Mononuclear cell (primary cell): ENCODE measurements around the gene SNRPD3. TPM values are rescaled to one million over a fixed set of nuclear protein-coding genes. Genes with fewer than 3 reads are reported as not detected.

Experiments
- H3K27me3 ChIP-seq: 2 replicates; pipeline ENCODE4 v1.6.0; 2011; ENCODE audit warnings: low read length, control low read depth; ENCODE audit not compliant: insufficient read depth
- H3K4me1 ChIP-seq: 2 replicates; pipeline ENCODE4 v1.5.1; 2011; ENCODE audit warnings: mild to moderate bottlenecking, low read length, control low read depth; ENCODE audit not compliant: insufficient read depth
- H3K4me3 ChIP-seq: 2 replicates; pipeline ENCODE4 v1.5.1; 2011; ENCODE audit warnings: mild to moderate bottlenecking, low read length, moderate library complexity
- H3K9me3 ChIP-seq: 2 replicates; pipeline ENCODE4 v1.5.1; 2011; ENCODE audit warnings: low read depth, mild to moderate bottlenecking, control low read depth, low read length
- total RNA-seq: library from RNA; depleted of rRNA; stranded (reverse); fragments of >200 nt; gene quantifications from one replicate; pipeline ENCODE4 v1.2.3, GENCODE V29; 2012

SNRPD3 gene
- total RNA-seq, 1 donor, result 57.9 TPM

GRCh38 chr22:24578355-24579257 lies 22.8 kb downstream of the SNRPD3 start:
- no peaks in the 10 kb centered on the region for H3K4me1 ChIP-seq
- H3K27me3 ChIP-seq, result no peaks in the 10 kb centered on the region
- no peaks in the 10 kb centered on the region for H3K9me3 ChIP-seq
- no peak overlapping the region for H3K4me3 ChIP-seq

DNA sequence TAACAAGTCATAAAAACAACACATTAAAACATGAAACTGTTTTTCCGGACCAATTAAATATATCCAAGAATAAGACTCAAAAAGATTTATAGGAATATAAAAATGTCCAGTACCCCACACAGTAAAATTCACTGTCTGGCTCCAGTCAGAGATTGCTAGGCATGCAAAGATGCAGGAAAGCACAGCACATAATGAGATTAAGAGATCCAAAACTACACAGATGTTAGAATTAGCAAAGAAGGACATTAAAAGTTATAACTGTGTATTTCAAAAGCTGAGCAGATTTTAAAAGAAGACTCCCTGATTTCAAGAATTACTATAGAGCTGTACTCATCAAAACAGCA lies 23.4 kb downstream of the SNRPD3 start:
- no peaks in the 10 kb centered on the region for H3K27me3 ChIP-seq

DNA sequence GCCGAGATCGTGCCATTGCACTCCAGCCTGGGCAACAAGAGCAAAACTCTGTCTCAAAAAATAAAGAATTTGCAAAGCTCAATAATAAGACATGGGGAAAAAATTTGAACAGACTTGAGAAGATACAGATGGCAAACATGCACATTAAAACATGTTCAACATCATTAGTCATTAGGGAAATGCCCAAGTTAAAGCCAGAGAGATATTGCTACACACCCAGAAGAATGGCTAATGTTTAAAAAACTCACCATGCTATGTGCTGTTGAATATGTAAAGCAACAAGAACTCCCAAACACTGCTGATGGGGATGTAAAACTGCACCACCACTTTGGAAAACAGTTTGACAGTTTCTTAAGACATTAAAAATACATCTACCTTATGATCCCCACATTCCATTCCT lies 24.5 kb downstream of the SNRPD3 start:
- Histone ChIP-seq H3K9me3 (no peaks in the 10 kb centered on the region), H3K27me3 (no peaks in the 10 kb centered on the region), H3K4me3 (no peak overlapping the region), H3K4me1 (no peaks in the 10 kb centered on the region)

More for the DNA sequence above, 23.4 kb downstream of the SNRPD3 start:
- Histone ChIP-seq H3K4me1 (no peaks in the 10 kb centered on the region), H3K4me3 (no peak overlapping the region), H3K9me3 (no peaks in the 10 kb centered on the region)

DNA sequence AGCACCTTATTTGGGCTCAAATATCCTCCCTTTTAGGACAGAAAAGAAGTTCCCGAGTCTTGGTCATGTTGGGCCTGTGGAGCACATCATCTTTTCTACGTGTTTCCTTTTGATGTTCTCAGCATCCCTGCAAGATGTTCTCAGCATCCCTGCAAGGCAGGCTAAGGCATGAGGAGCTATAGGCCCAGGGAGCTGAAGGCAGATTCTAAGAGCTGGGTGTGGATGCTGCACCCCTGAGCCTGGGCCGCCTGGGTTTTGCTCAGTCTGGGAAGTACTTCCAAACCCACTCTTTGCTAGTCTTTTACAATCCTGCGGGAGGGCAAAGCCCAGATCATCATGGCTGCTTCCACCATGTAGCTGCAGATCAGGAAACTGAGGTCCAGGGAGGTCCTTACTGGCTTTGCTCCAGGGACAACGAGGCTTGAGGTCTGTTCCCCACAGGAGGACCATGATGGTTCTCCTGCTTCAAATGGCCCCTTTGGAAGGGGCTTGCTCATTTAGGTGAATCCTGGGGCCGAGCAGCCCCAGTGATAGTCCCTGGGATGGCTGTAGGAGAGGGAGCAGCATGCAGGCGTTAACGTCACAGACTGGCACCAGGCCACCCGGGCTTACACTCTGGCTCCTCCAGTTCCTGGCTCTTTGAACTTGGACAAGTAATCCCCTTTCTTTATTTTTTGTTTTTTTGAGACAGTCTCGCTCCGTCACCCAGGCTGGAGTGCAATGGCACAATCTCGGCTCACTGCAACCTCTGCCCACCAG lies 26.4 kb downstream of the SNRPD3 start:
- Histone ChIP-seq H3K9me3 (no peaks in the 10 kb centered on the region), H3K27me3 (no peaks in the 10 kb centered on the region)

DNA sequence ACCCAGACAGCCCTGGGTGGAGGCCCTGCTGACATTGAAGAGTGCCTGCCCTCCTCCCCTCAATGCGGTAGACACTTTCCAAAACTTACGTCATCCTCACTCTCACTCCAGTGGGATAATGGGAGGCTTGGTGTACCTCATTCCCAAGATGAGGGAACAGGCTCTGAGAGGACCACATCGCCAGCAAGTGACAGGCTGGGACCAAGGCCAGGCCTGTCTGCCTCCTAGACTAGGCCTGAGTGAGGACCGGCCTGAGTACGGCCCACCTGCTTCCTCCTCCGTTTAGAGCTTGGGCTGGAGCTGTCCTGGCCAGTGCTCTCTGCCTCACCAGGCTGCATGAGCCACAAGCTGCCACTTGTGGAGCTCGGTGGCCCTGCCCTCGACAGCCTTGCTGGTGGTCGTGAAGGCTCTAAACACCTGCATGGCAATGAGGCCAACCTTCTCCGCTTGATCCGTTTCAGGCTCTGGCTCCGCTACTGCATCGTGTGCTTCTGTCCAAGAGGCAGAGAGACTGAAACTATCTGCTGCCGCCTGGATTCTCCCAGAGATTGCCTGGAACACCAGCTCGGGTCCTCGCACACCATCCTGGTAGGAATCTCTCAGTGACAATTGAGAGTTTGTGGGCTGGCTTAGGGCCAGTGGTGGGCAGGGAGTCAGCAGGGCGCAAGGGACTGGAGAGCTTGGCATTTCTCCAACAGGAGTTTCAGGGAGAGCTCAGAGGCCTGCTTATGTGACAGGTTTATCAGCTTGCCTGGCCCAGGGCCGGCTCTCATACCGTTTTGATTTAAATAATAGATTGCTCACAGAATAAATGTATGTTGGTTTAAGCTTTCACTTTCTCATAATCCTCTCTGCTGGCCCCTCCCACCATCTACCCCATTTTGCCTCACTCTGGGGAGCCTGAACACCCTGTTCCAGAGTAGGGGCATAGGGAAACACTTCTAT lies 27.7 kb downstream of the SNRPD3 start:
- no peaks in the 10 kb centered on the region for H3K9me3 ChIP-seq
- no peaks in the 10 kb centered on the region for H3K27me3 ChIP-seq
- no peak overlapping the region for H3K4me3 ChIP-seq
- H3K4me1 ChIP-seq, result no peaks in the 10 kb centered on the region

More for the DNA sequence above, 26.4 kb downstream of the SNRPD3 start:
- Histone ChIP-seq H3K4me1 (no peaks in the 10 kb centered on the region), H3K4me3 (no peak overlapping the region)

- Histone ChIP-seq H3K9me3 (no peaks in the 10 kb centered on the region), H3K27me3 (no peaks in the 10 kb centered on the region)
These were observed 28.5 kb downstream of the SNRPD3 start for GRCh38 chr22:24584166-24584790.

GRCh38 chr22:24584871-24585411 lies 29.1 kb downstream of the SNRPD3 start:
- H3K27me3 ChIP-seq, result no peaks in the 10 kb centered on the region
- no peak overlapping the region for H3K4me3 ChIP-seq
- H3K9me3 ChIP-seq, result no peaks in the 10 kb centered on the region
- H3K4me1 ChIP-seq, result no peaks in the 10 kb centered on the region

More at GRCh38 chr22:24584166-24584790, 28.5 kb downstream of the SNRPD3 start:
- no peaks in the 10 kb centered on the region for H3K4me1 ChIP-seq
- no peak overlapping the region for H3K4me3 ChIP-seq

DNA sequence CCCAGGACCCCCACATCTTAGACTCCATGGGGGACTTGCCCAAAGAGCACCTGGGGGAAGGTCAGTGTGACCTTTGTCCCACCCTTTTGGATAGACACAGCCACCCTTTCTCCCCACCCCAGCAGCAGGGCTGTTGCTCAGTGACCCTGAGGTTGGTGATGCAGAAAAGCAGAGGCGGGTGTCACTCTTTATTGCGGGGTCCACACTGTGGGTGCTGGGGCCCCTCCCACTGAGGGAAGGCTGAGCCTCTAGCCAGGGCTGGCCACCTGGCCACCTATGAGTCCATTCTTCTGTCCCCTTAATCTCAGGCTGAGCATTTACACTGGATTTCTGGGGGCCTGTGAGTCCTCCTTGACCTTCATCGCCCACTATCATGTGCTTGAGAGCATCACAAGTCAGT lies 29.7 kb downstream of the SNRPD3 start:
- Histone ChIP-seq H3K27me3 (no peaks in the 10 kb centered on the region), H3K4me3 (no peak overlapping the region), H3K9me3 (no peaks in the 10 kb centered on the region), H3K4me1 (no peaks in the 10 kb centered on the region)

GRCh38 chr22:24585927-24586546 lies 30.2 kb downstream of the SNRPD3 start:
- H3K4me1 ChIP-seq, result no peaks in the 10 kb centered on the region
- H3K4me3 ChIP-seq, result no peak overlapping the region

GRCh38 chr22:24587251-24587650 lies 31.5 kb downstream of the SNRPD3 start:
- Histone ChIP-seq H3K27me3 (no peaks in the 10 kb centered on the region), H3K9me3 (no peaks in the 10 kb centered on the region), H3K4me1 (peaks cover 2% of the 10 kb centered on the region), H3K4me3 (no peak overlapping the region)

More at GRCh38 chr22:24585927-24586546, 30.2 kb downstream of the SNRPD3 start:
- Histone ChIP-seq H3K27me3 (no peaks in the 10 kb centered on the region), H3K9me3 (no peaks in the 10 kb centered on the region)

- peaks cover 6% of the 10 kb centered on the region for H3K4me1 ChIP-seq
- no peaks in the 10 kb centered on the region for H3K9me3 ChIP-seq
- H3K27me3 ChIP-seq, result no peaks in the 10 kb centered on the region
- H3K4me3 ChIP-seq, result no peak overlapping the region
These were observed 32.1 kb downstream of the SNRPD3 start for GRCh38 chr22:24587948-24588347.

DNA sequence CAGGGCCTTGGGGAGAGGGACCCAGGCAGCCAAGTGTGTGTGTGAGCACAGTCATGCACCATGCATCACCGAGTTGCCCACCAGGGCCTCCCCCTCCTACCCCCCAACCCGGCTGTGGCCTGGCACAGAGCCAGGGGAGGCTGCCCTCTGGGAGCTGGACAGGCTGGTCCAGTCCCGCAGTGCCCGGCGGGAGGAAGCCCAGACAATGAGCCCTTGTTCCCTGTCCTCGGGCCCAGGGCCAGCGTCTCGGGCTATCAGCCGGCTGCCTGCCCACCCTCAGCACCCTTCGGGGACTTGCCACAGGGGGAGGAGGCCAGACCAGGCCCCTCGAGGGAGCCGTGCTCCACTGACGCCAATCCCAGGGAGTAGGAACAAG lies 32.6 kb downstream of the SNRPD3 start:
- Histone ChIP-seq H3K4me1 (peaks cover 9% of the 10 kb centered on the region), H3K27me3 (no peaks in the 10 kb centered on the region), H3K9me3 (no peaks in the 10 kb centered on the region), H3K4me3 (no peak overlapping the region)

GRCh38 chr22:24588757-24589481 lies 33.1 kb downstream of the SNRPD3 start:
- Histone ChIP-seq H3K9me3 (no peaks in the 10 kb centered on the region), H3K4me3 (no peak overlapping the region), H3K4me1 (peaks cover 10% of the 10 kb centered on the region), H3K27me3 (no peaks in the 10 kb centered on the region)
